HG02623 (cell line): ENCODE data around the gene MCHR1.
"Not testable (repeated sequence)": the region's sequence is repeated elsewhere in the genome, so short reads cannot be mapped to it uniquely, and the experiment has no call there.

ENCODE experiments used
- ATAC-seq: cut with Tn5 transposase; IDR thresholded peaks from one replicate; pipeline ENCODE4 v1.9.1; 2021; ENCODE audit warnings: moderate library complexity; ENCODE audit not compliant: unreplicated experiment

The MCHR1 gene

DNA sequence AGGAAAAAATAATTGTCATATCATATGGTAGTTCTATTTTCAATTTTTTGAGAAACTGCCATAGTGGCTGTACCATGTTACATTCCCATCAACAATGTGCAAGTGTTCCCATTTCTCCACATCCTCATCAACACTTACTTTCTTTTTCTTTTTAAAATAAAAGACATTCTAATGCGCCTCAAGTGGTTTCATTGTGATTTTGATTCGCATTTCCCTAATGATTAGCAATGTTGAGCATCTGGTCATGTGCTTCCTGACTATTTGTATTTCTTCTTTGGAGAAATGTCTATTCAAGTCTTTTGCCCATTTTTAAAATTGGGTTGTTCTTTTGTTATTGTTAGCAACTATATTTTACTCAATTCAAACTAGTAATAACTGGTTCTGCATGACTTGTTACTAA, 8.4 kb downstream of the MCHR1 start:
- no peak for ATAC-seq

DNA sequence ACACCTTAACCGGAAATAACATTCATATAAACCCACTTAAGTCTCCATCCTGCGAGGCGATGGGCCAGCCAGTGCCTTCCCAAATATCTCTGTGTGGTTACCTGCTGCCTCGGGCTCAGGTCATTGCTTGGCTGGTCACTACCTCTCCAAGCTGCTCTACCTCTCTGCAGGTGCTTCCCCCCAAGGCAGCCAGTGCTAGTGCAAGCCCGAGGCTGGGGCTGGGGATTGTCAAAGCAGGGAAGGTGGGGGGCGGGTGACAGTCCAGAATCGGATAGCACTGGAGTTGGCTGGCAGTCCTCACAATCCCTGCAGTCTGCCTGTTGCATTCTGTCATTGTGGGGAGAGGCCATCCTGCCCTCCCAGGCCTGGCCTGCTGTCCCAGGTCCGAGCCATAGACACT, 11.1 kb downstream of the MCHR1 start:
- ATAC-seq, result no peak

GRCh38 chr22:40691532-40691931, 12.2 kb downstream of the MCHR1 start:
- no peak for ATAC-seq

GRCh38 chr22:40694411-40694810, 15.1 kb downstream of the MCHR1 start:
- no peak for ATAC-seq

DNA sequence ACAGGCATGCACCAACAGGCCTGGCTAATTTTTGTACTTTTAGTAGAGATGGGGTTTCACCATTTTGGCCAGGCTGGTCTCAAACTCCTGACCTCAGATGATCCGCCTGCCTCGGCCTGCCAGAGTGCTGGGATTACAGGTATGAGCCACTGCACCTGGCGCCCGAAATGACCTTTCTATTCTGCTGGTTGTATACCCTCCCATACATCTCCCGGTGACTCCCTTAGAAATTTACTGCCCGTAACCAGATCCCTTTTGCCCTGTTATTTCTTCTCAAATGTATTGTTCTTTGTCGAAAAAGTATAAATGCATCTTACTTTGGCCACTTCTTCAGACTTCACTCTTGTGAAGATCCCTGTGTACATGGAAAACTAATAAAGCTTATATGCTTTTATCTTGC, 22.0 kb downstream of the MCHR1 start:
- no peak for ATAC-seq

GRCh38 chr22:40703174-40703573, 23.9 kb downstream of the MCHR1 start:
- no peak for ATAC-seq

DNA sequence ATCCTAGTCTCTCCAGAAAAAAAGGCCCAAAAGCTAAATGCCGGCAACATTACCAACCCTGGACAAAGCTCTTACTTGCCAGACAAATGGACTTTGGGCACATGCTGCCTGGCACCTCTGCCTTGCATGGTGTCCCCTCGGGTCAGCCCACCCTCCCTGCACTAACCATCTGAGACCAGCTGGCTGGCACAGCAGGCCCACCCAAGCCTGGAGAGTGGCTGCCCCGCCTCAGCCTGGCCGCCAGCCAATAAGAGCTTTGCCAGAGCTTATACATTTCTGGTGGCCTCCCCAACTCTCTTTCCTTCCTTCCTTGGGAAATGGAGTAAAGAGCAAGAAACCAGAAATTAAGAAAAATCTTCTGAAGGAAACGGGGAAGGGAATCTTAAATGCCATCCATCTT, 24.5 kb downstream of the MCHR1 start:
- ATAC-seq, result no peak

DNA sequence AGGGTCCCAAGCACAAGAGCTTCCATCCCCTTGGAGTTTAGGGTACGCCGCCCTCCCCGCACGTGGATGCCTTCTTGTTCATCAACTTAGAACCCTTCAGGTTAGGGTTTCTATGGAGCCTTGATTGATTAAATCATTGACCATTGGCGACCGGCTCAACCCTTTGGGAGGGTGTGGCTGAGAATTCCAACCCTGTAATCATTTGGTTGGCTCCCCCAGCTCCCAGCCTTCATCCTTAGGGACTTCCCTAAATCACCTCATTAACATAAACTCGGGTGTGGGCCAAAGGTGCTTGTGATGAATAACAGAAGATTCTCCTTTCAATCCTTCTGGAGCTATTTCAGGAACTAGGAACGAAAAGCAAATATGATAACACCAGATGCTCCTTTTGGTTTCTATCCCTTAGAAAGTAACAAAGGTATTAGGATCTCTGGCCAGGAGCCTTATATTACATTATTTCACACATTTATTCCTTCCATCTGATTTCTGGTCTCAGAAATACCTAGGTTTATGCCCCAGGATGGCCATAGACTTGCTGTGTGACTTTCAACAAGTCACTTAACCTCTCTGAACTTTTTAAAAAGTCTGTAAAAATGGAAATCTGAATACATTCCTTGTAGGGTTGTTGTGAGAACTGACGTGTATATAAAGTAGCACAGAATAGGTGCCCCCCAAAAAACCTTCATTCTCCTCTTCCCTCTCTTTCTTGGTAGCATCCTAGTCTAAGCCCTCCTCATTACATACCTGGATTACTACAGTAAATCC, 26.8 kb downstream of the MCHR1 start:
- no peak for ATAC-seq

DNA sequence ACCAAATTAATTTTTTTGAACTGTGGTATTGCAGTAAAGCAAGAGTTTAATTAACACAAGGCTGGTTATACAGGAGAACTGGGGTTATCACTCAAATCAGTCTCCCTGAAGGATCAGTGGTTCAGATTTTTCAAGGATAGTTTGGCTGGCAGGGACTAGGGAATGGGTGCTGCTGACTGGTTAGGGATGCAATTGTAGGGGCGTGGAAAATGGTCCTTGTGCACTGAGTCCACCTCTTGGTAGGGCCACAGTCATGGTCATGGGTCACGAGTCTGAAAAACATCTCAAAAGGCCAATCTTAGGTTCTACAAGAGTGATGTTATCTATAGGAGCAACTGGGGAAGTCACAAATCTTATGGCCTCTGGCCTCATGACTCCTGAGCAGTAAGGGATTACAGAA, 27.9 kb downstream of the MCHR1 start:
- no peak for ATAC-seq

- ATAC-seq, result no peak
Measured at GRCh38 chr22:40708177-40708576, 28.9 kb downstream of the MCHR1 start.

- ATAC-seq, result no peak
Measured at GRCh38 chr22:40709752-40710413, 30.6 kb downstream of the MCHR1 start.

GRCh38 chr22:40712311-40712710, 33.0 kb downstream of the MCHR1 start:
- no peak for ATAC-seq

DNA sequence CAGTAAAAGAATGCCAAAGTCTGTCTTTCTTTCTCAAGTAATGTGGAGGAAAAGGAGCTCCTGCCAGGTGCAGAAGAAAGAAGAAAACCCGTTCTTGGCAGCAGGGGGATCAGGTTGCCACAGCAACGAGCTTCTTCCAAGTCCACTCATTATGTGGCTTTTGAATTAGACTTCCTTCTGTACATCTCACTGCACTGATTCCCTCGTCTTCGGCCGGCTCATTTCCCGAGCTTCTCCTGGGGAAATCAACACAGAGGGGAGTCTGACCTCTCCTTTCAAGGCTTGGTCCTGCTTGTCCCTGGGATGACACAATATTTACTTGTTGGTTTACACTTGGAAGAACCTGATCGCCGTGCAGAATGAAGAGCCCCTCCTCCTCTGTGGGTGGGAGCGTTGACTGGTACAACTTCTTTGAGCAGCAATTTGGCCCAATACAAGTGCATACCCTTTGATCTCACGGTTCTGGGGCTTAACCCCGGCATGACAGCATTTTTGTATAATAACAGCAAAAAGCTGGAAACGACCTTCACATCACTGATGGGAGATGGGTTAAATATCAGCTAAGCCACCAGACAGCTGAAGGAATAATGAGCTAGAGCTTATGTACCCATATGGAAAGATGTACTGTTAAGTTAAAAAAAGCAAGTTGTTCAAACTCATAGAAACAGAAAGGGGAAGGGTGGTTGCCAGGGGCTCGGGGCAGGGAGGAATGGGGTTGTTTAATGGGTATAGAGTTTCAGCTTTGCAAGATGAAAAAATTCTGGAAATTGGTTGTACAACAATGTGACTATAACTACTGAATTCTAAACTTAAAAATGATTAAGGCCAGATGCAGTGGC, 35.4 kb downstream of the MCHR1 start:
- no peak for ATAC-seq

GRCh38 chr22:40716116-40716515, 36.8 kb downstream of the MCHR1 start:
- ATAC-seq, result no peak

DNA sequence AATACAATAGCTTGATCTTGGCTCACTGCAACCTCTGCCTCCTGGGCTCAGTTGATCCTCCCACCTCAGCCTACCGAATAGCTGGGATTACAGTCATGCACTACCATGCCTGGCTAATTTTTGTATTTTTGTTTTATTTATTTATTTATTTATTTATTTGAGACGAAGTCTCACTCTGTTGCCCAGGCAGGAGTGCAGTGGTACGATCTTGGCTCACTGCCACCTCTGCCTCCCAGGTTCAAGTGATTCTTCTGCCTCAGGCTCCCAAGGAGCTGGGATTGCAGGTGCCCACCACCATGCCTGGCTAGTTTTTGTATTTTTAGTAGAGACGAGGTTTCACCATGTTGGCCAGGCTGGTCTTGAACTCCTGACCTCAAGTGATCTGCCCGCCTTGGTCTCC, 38.4 kb downstream of the MCHR1 start:
- not testable (repeated sequence) for ATAC-seq

GRCh38 chr22:40718250-40719204, 39.2 kb downstream of the MCHR1 start:
- ATAC-seq, result no peak

GRCh38 chr22:40719599-40719998, 40.3 kb downstream of the MCHR1 start:
- no peak for ATAC-seq

DNA sequence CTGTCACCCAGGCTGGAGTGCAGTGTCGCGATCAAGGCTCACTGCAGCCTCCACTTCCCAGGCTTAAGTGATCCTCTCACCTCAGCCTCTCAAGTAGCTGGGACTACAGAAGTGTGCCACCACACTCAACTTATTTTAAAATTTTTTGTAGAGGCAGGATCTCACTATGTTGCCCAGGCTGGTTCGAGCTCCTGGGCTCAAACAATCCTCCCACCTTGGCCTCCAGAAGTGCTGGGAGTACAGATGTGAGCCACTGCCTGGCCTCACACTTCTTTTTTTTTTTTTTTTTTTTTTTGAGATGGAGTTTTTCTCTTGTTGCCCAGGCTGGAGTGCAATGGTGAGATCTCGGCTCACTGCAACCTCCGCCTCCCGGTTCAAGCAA, 40.9 kb downstream of the MCHR1 start:
- ATAC-seq, result not testable (repeated sequence)

- no peak for ATAC-seq
Measured at GRCh38 chr22:40720538-40721256, 41.4 kb downstream of the MCHR1 start.

GRCh38 chr22:40721266-40721665, 42.0 kb downstream of the MCHR1 start:
- ATAC-seq, result no peak
